PC-9 (cell line): Measurements from ENCODE around the gene ELMOD1.

Experiments used
- CTCF ChIP-seq: fragments of 200-600 bp; sonication (generic); conservative IDR thresholded peaks from 2 replicates; pipeline ENCODE4 v1.6.1; 2017; ENCODE audit warnings: mixed run types, antibody characterized with exemption, mild to moderate bottlenecking, moderate library complexity
- EZH2 ChIP-seq: fragments of 200-600 bp; sonication (generic); IDR thresholded peaks from 2 replicates; pipeline ENCODE4 v1.8.0; 2017; ENCODE audit warnings: antibody characterized with exemption, low read depth

DNA sequence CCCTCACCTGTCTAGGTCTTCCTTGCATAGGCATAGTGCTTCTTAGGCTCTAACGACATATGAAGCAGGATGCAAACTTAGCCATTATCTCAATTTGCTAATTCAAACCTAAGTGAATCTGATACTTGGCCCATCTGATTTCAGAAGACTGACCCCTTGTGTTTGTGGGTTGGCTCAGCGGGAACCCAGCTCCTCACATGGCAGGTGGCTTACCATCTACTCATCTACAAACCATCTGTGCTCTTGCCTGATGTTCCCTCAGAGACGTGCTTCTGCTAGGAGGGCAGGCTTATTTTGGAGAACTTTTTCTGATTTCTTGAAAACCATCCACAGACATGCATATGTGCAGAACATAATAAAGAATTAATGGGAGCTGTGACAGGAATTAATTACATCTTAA, 15.2 kb downstream of the ELMOD1 start:
- no peak for TF ChIP-seq CTCF
- TF ChIP-seq EZH2, result no peak
